Measurements from ENCODE around the gene GAL3ST2.
A peak's percentile ranks its signal among the peaks of the same experiment; 100 is the strongest.

GAL3ST2 gene

DNA sequence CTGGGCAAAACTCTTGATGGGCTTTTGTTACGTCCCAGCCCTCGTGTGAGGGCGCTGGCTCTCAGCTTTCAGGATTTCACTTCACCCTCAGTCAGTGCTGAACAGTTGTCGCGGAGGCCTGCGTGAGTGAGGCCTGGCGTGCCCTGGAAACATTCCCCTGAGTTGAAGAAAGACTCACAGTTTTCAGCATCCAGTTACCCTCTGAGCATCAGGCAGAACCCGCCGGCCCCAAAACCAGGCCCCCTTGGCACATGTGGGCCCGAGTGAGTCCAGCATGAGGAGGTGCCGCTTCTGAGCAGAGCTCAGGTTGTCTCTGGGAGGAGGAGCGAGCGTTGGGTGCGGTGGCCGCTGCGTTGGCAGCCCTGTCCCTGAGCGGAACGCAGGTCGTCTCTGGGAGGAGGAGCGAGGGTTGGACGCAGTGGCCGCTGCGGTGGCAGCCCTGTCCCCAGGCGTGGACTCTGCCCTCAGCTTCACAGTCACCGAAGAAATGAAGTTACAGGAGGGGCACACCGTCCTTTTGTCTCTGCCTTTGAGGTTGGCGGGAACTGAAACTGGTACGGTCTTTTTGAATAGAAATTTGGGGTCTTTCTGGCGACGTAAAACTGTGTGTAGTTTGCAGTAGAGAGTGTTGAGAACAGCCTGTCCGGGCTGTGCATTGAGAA, 32.2 kb downstream of the GAL3ST2 start, which contains the start of gene NEU4:
Gene NEU4, plus strand, starts transcription at position 473 of the 662 bp plus-strand sequence. CDS start 5,292 bp downstream, outside the sequence.
- no peak within 1 kb of the TSS for H3K9ac ChIP-seq (ENCODE audit: low read length)
- no peak within 1 kb of the TSS for H4K8ac ChIP-seq (ENCODE audit: low read length)
- H3K9me3 ChIP-seq (ENCODE audit: control insufficient read depth, low read length) = no peaks in the 10 kb centered on the region
- no peak within 1 kb of the TSS for H3K4me2 ChIP-seq (ENCODE audit: low read length, poor library complexity, severe bottlenecking)
- no peaks in the 10 kb centered on the region for H3K36me3 ChIP-seq (ENCODE audit: control insufficient read depth in 1 of 2, insufficient read depth in 2 of 2, low read depth in 1 of 2, low read length in 2 of 2)
- H3K4me1 ChIP-seq (ENCODE audit: control insufficient read depth, insufficient read depth, low read depth, low read length) = peaks cover 6% of the 10 kb centered on the region
- H2BK12ac ChIP-seq (ENCODE audit: low read length in 2 of 2) = no peak within 1 kb of the TSS
- H3K23ac ChIP-seq (ENCODE audit: low read length in 2 of 2) = no peak within 1 kb of the TSS
- H3K79me1 ChIP-seq (replicated peaks; ENCODE audit: low read length, poor library complexity, severe bottlenecking) = no peaks in the 10 kb centered on the region
- no peak within 1 kb of the TSS for H3K18ac ChIP-seq (ENCODE audit: low read depth in 1 of 2, low read length in 2 of 2)
- peaks cover 8 to 24% of the 10 kb centered on the region in 2 experiments for H3K27me3 ChIP-seq (ENCODE audit: control insufficient read depth in 1 of 2, insufficient read depth in 1 of 2, low read length in 2 of 2)
- no peak within 1 kb of the TSS for H2AFZ ChIP-seq (ENCODE audit: low read depth, low read length)
- no peak within 1 kb of the TSS for H3K4ac ChIP-seq (ENCODE audit: low read depth in 1 of 2, low read length in 2 of 2)
- H3K4me3 ChIP-seq (ENCODE audit: insufficient read depth in 1 of 2, low read depth in 1 of 2, low read length in 2 of 2) = peak within 1 kb of the TSS in 1 of 2 experiments; percentile 16
- no peak within 1 kb of the TSS for H2BK15ac ChIP-seq (ENCODE audit: low read depth, poor library complexity, severe bottlenecking)
- H4K91ac ChIP-seq (ENCODE audit: low read length) = peak within 1 kb of the TSS; percentile 61
- 91% methylated on average over 31 of the region's 31 CpGs for WGBS
- no peak within 1 kb of the TSS for H3K27ac ChIP-seq (ENCODE audit: low read length, poor library complexity, severe bottlenecking)
- no peak within 1 kb of the TSS for H2BK120ac ChIP-seq (ENCODE audit: low read depth, low read length)
- H2BK5ac ChIP-seq (ENCODE audit: low read depth, low read length, poor library complexity, severe bottlenecking) = no peak within 1 kb of the TSS
- no peak within 1 kb of the TSS for H2AK5ac ChIP-seq (ENCODE audit: low read length, severe bottlenecking)
- no peak for DNase-seq
- no peak within 1 kb of the TSS for H3K14ac ChIP-seq (ENCODE audit: low read length in 2 of 2)

DNA sequence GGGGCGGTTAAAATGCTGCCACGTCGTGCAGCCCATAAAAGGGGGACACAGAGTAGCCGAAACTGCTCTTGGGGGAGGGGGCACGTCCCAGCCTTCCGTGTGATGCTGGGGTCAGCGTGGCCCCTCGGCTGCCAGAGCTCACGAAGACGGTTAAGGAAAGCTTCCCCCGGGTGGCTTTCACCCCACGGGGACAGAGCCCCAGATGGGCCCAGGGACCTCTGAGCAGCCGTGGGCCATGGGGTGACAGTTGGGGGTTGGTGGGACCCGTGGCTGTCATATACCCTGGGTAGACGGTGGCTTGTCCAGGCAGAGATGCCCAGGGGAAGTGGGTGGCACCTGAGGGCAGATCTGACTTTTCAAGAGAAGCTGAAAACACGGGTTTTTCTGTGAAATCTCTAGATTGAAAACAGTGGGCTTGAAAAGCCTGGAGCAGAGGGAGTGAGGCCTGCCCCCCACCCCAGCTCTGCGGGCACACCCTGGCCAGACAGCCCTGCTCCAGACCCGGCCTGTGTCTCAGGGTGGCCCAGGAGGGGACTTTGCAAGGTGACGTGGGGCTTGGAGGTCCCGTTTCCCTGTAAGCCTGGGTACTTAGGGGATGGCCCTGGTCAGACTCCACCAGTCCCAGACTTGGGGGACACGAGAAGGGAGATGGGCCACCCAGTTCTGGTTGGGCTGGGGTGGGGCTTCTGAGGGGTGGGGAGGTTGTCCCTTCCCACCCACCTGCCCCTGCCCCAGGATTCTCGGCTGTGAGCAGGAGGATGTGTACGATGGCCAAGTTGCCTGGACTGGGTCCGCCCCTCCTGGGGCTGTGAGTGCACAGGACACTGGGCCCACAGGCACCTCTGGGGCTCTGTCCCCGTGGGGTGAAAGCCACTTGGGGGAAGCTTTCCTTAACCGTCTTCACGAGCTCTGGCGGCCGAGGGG, 33.0 kb downstream of the GAL3ST2 start:
- H2BK120ac ChIP-seq (ENCODE audit: low read depth, low read length) = no peak overlapping the region
- WGBS = 86% methylated on average over 29 of the region's 29 CpGs

DNA sequence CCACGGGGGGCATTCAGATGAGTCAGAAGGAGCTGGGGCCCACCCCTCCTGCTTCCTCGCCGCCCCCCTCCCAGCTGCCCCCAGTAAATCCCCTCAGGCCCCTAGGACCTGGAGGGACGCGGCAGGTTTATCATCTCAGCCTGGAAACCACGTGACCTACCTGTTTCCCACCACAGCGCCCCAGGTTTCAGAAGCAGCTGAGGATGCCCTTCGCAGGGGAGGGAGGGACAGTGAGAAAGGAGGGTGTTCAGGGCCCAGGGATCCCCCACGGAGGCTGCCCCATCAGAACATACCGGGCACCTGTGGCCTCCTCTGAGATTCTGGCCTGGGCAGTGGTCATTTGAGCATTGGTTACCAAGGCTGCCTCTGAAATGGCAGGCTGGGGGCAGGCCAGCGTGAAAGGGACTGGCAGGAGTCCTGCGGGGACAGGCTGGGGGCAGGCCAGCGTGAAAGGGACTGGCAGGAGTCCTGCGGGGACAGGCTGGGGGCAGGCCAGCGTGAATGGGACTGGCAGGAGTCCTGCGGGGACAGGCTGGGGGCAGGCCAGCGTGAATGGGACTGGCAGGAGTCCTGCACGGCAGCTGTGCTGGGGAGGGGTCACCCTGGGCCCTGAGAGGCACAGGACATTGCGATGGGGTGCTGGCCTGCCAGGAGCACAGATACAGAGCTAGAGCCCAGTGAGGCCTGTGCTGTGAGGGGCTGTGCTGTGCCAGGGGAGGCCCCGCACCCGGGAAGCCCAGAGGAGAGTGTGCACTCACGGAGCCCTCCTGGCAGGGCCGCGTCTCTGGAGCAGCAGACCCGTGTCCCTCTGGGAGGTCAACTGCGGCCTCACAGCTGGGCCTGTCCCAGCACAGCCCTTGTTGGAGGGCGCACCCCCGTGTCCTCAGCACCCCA, 33.9 kb downstream of the GAL3ST2 start:
- Histone ChIP-seq H3K4me3 (ENCODE audit: insufficient read depth in 1 of 2, low read depth in 1 of 2, low read length in 2 of 2) (no peak overlapping the region), H2BK120ac (ENCODE audit: low read depth, low read length) (no peak overlapping the region), H2BK12ac (ENCODE audit: low read length in 2 of 2) (no peak overlapping the region), H2BK15ac (ENCODE audit: low read depth, poor library complexity, severe bottlenecking) (no peak overlapping the region), H2BK5ac (ENCODE audit: low read depth, low read length, poor library complexity, severe bottlenecking) (no peak overlapping the region), H2AFZ (ENCODE audit: low read depth, low read length) (no peak overlapping the region), H3K27me3 (ENCODE audit: control insufficient read depth in 1 of 2, insufficient read depth in 1 of 2, low read length in 2 of 2) (peaks cover 8 to 21% of the 10 kb centered on the region in 2 experiments), H2AK5ac (ENCODE audit: low read length, severe bottlenecking) (no peak overlapping the region), H3K36me3 (ENCODE audit: control insufficient read depth in 1 of 2, insufficient read depth in 2 of 2, low read depth in 1 of 2, low read length in 2 of 2) (no peaks in the 10 kb centered on the region), H3K27ac (ENCODE audit: low read length, poor library complexity, severe bottlenecking) (no peak overlapping the region), H3K18ac (ENCODE audit: low read depth in 1 of 2, low read length in 2 of 2) (peak overlapping the region in 1 of 2 experiments; percentile 21), H3K4me1 (ENCODE audit: control insufficient read depth, insufficient read depth, low read depth, low read length) (no peaks in the 10 kb centered on the region), H3K4me2 (ENCODE audit: low read length, poor library complexity, severe bottlenecking) (no peak overlapping the region), H4K8ac (ENCODE audit: low read length) (no peak overlapping the region), H4K91ac (ENCODE audit: low read length) (peak overlapping the region; percentile 27), H3K23ac (ENCODE audit: low read length in 2 of 2) (no peak overlapping the region), H3K79me1 (replicated peaks; ENCODE audit: low read length, poor library complexity, severe bottlenecking) (no peaks in the 10 kb centered on the region), H3K9me3 (ENCODE audit: control insufficient read depth, low read length) (no peaks in the 10 kb centered on the region), H3K4ac (ENCODE audit: low read depth in 1 of 2, low read length in 2 of 2) (no peak overlapping the region), H3K9ac (ENCODE audit: low read length) (no peak overlapping the region), H3K14ac (ENCODE audit: low read length in 2 of 2) (no peak overlapping the region)
- 87% methylated on average over 26 of the region's 28 CpGs for whole genome bisulfite sequencing
- no peak for DNase-seq

More for the DNA sequence above, 33.0 kb downstream of the GAL3ST2 start:
- H3K14ac ChIP-seq (ENCODE audit: low read length in 2 of 2) = no peak overlapping the region
- H2AK5ac ChIP-seq (ENCODE audit: low read length, severe bottlenecking) = no peak overlapping the region
- no peak overlapping the region for H2AFZ ChIP-seq (ENCODE audit: low read depth, low read length)
- no peak overlapping the region for H3K18ac ChIP-seq (ENCODE audit: low read depth in 1 of 2, low read length in 2 of 2)
- no peak overlapping the region for H3K27ac ChIP-seq (ENCODE audit: low read length, poor library complexity, severe bottlenecking)
- H3K4me3 ChIP-seq (ENCODE audit: insufficient read depth in 1 of 2, low read depth in 1 of 2, low read length in 2 of 2) = no peak overlapping the region
- no peak overlapping the region for H3K9ac ChIP-seq (ENCODE audit: low read length)
- no peaks in the 10 kb centered on the region for H3K36me3 ChIP-seq (ENCODE audit: control insufficient read depth in 1 of 2, insufficient read depth in 2 of 2, low read depth in 1 of 2, low read length in 2 of 2)
- H3K27me3 ChIP-seq (ENCODE audit: control insufficient read depth in 1 of 2, insufficient read depth in 1 of 2, low read length in 2 of 2) = peaks cover 8 to 17% of the 10 kb centered on the region in 2 experiments
- no peak for DNase-seq
- no peak overlapping the region for H2BK12ac ChIP-seq (ENCODE audit: low read length in 2 of 2)
- no peak overlapping the region for H3K4me2 ChIP-seq (ENCODE audit: low read length, poor library complexity, severe bottlenecking)
- no peak overlapping the region for H2BK15ac ChIP-seq (ENCODE audit: low read depth, poor library complexity, severe bottlenecking)
- H3K9me3 ChIP-seq (ENCODE audit: control insufficient read depth, low read length) = no peaks in the 10 kb centered on the region
- no peak overlapping the region for H2BK5ac ChIP-seq (ENCODE audit: low read depth, low read length, poor library complexity, severe bottlenecking)
- H3K23ac ChIP-seq (ENCODE audit: low read length in 2 of 2) = no peak overlapping the region
- H3K4me1 ChIP-seq (ENCODE audit: control insufficient read depth, insufficient read depth, low read depth, low read length) = peaks cover 3% of the 10 kb centered on the region
- H4K8ac ChIP-seq (ENCODE audit: low read length) = no peak overlapping the region
- no peak overlapping the region for H3K4ac ChIP-seq (ENCODE audit: low read depth in 1 of 2, low read length in 2 of 2)
- H4K91ac ChIP-seq (ENCODE audit: low read length) = no peak overlapping the region
- H3K79me1 ChIP-seq (replicated peaks; ENCODE audit: low read length, poor library complexity, severe bottlenecking) = no peaks in the 10 kb centered on the region
